AG09319 (cell line): Measurements from ENCODE around the gene STX8.

Experiments used
- DNase-seq: peaks from one replicate; pipeline ENCODE4 v3.0.0-alpha.2; 2010; ENCODE audit warnings: low read depth; ENCODE audit errors: extremely low read depth
- TF ChIP-seq, protein P1 (sequence below): IDR thresholded peaks from 2 replicates; pipeline ENCODE4 v1.5.1; 2011; ENCODE audit warnings: low read depth, mild to moderate bottlenecking, inconsistent platforms, low read length, moderate library complexity

The STX8 gene

DNA sequence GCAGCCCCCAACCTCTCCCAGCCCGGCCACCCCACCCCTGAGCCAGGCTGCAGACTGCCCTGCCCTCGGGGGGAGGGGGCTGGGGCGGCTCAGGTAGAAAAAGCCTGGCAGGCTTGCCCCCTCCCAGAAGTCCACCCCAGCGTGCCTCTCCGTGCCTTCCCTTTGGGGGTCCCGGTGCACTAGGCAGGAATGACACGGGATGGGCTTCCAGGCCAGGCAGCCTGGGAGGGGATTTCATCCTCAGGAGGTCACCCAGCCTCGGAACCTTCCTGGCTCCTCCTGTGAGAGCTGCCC is 369.3 kb downstream of the STX8 start:
- TF ChIP-seq, protein P1, sequence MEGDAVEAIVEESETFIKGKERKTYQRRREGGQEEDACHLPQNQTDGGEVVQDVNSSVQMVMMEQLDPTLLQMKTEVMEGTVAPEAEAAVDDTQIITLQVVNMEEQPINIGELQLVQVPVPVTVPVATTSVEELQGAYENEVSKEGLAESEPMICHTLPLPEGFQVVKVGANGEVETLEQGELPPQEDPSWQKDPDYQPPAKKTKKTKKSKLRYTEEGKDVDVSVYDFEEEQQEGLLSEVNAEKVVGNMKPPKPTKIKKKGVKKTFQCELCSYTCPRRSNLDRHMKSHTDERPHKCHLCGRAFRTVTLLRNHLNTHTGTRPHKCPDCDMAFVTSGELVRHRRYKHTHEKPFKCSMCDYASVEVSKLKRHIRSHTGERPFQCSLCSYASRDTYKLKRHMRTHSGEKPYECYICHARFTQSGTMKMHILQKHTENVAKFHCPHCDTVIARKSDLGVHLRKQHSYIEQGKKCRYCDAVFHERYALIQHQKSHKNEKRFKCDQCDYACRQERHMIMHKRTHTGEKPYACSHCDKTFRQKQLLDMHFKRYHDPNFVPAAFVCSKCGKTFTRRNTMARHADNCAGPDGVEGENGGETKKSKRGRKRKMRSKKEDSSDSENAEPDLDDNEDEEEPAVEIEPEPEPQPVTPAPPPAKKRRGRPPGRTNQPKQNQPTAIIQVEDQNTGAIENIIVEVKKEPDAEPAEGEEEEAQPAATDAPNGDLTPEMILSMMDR = no peak

DNA sequence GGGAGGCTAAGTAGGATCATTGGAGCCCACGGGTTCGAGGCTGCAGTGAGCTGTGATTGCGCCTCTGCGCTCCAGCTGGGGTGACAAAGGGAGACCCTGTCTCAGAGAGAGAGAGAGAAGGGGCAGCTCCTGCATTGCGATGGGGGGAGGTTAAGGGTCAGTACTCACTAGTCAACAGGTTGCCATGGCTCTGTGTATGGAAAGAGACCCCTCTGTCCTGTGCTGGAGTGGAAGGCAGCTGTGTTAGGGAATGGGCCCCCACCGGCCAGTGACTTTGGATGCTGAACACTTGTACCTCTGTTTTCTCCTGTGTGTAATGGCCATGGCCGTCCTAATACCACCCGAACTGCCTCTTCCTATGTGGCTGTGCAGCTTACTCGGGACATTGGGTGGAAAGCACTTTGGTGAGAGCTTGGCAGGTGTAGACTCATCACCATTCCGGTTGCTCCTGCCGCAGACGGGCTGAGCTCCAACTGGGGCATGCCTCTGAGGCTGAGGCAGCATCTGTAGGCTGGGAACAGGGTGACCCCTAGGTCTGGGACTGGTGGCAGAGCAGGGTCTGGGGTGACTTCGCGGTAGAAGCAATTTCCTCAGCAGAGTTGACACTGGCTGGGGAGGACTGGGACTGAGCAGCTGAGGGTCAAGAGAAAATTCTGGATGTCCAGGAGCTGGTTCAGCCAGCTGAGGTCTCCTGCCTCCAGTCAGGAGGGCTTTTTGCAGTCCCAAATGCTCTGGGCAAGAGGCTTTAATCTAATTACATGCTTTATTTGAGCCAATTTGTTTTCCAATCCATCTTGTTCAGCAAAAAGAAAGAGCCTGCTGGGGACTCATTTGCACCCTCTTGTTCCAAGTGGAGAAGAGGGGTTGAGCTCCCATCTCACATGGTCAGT is 369.9 kb downstream of the STX8 start:
- TF ChIP-seq, protein P1 = no peak
- no peak for DNase-seq

More for the DNA sequence above, 369.3 kb downstream of the STX8 start:
- no peak for DNase-seq

DNA sequence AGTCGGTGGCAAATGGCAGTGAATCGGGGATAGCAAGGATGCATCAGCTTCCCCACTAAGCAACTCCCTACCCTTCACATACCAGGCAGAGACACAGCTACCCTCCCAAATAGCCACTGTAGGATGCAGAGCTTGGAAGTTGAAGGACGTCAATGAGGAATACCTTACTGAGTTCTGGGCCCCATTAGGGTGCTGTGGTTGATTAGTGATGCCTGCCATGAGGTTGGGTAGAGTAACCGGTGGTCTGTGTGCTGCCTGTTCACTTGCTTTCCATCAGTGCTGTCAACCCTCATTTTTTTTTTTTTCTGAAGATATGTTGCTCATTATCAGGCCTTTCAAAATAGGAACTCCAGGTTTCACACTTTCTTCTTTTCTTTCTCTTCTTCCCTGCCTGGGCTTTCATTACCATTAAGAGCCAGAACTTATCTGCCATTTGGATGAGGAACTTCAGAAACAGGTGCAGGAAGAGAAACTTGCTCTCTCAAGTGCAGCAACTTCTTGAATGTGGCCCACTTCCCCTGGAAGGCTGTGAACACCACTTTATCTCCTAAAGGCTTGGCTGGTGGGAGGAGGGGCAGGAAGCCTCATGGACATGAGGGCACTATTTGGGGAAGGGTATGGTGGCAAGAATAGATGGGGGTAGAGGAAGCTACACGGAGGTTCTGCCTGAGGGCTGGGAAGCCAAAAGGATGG is 370.8 kb downstream of the STX8 start:
- DNase-seq = no peak
- TF ChIP-seq, protein P1 = no peak

DNA sequence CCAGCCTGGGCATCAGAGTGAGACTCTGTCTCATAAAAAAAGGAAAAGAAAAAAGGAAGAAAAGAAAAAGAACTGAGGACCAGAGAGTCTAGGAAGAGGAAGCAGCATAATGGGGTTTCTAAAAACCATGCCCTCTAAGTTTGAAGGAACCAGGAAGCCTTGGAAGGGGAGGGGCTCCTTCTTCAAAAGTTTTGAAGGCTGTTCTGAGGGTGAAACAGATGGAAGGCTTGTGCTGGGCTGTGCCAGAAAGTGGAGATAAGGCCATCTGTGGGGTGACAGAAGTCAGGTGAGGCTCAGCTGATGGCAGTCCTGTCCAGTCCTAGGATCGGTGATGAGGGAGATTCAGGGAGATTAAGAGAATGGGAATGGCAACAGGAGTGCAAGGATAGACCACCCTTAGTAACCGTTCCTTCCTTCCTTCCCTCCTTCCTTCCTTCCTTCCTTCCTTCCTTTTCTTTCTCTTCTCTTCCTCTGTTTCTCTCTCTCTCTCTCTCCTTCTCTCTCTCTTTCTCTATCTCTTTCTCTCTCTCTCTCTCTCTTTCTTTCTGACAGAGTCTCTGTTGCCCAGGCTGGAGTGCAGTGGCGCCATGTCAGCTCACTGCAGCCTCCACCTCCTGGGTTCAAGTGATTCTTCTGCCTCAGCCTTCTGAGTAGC is 371.7 kb downstream of the STX8 start:
- DNase-seq = no peak
- TF ChIP-seq, protein P1 = no peak

DNA sequence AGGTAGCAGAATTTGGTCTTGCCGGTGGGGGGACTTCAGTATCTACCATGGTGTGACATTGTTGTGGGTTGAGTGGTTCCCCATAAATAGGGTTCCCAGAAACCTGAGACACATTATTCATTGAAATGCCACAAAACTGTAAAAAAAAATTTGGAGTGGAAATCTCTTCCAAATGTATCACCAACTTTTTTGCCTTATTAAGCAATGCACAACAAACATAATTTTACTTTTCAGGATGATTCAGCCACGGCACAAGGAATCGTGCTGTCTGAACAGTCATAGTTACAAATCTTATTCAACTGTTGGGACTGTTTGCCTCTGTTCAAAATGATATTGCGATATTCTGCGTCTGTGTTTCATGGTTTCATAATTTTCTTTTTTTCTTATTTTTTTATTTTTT is 373.1 kb downstream of the STX8 start:
- DNase-seq = no peak
- TF ChIP-seq, protein P1 = no peak

DNA sequence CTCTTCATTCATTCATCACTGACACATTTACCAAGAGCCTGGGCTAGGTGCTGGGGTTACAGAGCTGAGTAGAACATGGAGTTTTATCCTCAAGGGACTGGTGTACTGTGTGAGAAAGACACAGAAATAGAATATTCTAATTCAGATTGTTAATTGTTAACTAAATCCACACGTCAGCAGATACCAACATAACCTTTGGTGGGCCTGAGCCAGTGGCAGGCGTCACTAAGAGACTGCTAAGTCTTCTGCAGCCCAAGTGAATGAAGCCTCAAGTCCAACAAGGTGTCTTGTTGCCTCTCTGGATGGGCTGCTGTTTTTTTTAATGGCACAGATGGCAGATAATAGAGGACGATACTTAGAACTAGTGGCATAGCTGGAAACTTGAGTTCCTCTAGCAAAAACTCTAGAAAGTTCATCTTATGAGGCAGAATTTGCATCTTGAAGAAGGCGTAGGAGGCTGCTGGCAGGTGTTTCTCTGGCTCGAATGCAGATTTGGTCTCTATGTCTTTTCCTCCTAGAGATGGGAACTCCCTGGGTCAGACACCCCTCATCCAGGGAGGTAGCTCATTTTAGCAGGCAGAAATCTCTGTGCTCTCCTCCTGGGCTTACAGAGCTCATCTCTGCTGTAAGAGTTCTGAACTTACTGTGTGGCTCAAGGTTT is 374.8 kb downstream of the STX8 start:
- DNase-seq = no peak
- TF ChIP-seq, protein P1 = no peak
